Peyer's patch (tissue), 4 donors: ENCODE measurements around the gene CERK.

Source experiments
- POLR2A ChIP-seq, 2 donors: fragments of 450-650 bp; IDR thresholded peaks; one replicate each; pipeline ENCODE4 v1.5.1; 2017; ENCODE audit warnings: antibody characterized with exemption in 2 of 2, mild to moderate bottlenecking in 2 of 2, moderate library complexity in 2 of 2
- TF ChIP-seq, protein P1 (sequence below), 6 experiments: fragments of 450-650 bp in 4 of 6; fragments of 200-600 bp in 2 of 6; sonication (generic) in 1 of 6; IDR thresholded peaks; one replicate each; pipeline ENCODE4 v1.5.1; 2017 to 2019; ENCODE audit warnings: antibody characterized with exemption in 6 of 6, mild to moderate bottlenecking in 3 of 6, moderate library complexity in 1 of 6

DNA sequence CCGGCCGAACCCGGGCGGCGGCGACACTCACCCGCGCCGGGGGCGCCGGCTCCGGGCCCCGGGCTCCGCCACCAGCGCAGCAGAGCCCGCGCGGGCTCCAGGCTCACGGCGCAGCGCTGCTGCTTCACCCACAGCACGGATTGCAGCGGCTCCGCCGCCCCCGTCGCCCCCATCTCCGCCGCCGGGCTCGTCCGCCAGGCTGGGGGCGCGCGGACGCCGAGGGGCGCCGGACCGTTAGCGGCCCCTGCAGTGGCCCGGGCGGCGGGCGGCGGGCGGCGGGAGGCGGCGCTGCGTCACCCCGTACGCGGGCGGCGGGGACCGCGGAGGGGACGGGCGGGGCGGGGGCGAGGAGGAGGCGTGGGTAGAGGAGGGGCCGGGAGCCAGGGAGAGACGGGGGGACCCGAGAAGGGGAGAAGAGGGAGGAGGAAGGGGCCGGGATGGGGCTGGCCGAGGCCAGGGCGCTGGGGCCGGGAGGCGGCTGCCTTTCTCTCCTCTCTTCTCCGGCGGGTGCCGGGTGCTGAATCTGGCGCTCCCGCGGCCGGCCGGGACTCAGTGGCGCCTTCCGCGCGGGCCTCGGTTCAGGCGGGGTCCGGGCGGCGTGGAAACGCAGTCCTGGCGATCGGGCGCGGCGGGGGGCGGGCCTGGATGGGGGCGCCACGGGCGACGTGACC, at the start of gene CERK:
- TF ChIP-seq, protein P1, sequence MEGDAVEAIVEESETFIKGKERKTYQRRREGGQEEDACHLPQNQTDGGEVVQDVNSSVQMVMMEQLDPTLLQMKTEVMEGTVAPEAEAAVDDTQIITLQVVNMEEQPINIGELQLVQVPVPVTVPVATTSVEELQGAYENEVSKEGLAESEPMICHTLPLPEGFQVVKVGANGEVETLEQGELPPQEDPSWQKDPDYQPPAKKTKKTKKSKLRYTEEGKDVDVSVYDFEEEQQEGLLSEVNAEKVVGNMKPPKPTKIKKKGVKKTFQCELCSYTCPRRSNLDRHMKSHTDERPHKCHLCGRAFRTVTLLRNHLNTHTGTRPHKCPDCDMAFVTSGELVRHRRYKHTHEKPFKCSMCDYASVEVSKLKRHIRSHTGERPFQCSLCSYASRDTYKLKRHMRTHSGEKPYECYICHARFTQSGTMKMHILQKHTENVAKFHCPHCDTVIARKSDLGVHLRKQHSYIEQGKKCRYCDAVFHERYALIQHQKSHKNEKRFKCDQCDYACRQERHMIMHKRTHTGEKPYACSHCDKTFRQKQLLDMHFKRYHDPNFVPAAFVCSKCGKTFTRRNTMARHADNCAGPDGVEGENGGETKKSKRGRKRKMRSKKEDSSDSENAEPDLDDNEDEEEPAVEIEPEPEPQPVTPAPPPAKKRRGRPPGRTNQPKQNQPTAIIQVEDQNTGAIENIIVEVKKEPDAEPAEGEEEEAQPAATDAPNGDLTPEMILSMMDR (IDR thresholded peaks at IDR 0.05) = no peak
- TF ChIP-seq POLR2A (IDR thresholded peaks at IDR 0.05) = peak; percentile 40 to 74
